Measurements from ENCODE around the gene NADK2. TPM values are rescaled to one million over a fixed set of nuclear protein-coding genes. Genes with fewer than 3 reads are reported as not detected.

Gene NADK2
- total and polyA plus RNA-seq, 2 donors (not counting 3 experiments of a cell fraction or from before 2014, with no cell fraction given) = 4.0 to 20.3 TPM

DNA sequence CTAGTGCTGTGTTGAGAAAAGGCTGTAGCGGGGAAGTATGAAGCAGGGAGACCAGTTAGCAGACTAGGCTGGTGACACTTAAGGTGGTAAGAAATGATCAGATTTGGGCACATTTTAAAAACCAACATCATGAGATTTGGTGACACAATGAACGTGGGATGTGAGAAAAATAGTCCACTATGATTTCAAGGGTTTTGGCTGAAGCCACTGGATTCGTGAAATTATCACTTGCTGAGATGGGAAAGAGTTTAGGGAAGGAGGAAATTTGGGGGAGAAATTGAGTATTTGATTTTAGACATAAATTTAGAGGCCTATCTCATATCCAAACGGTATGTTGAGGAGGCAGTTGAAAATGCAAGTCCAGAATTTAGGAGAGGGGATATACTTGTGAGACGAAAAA is 66.7 kb downstream of the NADK2 start:
- POLR2A ChIA-PET = no interaction called here
- dilution Hi-C loops (cut with MboI; ENCODE audit: extremely low pct_ligation_motif_present, low sequenced_read_pairs) = no loop called here
- FAIRE-seq = no peak
- Histone ChIP-seq H2AFZ (ENCODE audit: low read depth, low read length) (no peak overlapping the region), H3K27ac (ENCODE audit: insufficient read depth, low read depth, low read length) (no peak overlapping the region), H3K9ac (replicated peaks; ENCODE audit: extremely low read depth, insufficient read depth, low read length) (no peak overlapping the region), H3K9me1 (replicated peaks; ENCODE audit: control insufficient read depth, extremely low read depth, insufficient read depth, low read length) (no peaks in the 10 kb centered on the region), H3K9me3 (replicated peaks; ENCODE audit: control insufficient read depth, insufficient read depth, low read length) (no peaks in the 10 kb centered on the region), H3K27me3 (ENCODE audit: control insufficient read depth in 2 of 2, insufficient read depth in 2 of 2, low read length in 2 of 2) (no peaks in the 10 kb centered on the region), H3K36me3 (ENCODE audit: control insufficient read depth in 2 of 2, extremely low read depth in 1 of 2, insufficient read depth in 2 of 2, low read length in 2 of 2) (peaks cover 4 to 15% of the 10 kb centered on the region in 2 experiments), H4K20me1 (replicated peaks; ENCODE audit: control insufficient read depth, extremely low read depth, insufficient read depth, low read length) (no peaks in the 10 kb centered on the region), H3K79me2 (ENCODE audit: control insufficient read depth, insufficient read depth, low read length) (no peaks in the 10 kb centered on the region), H3K4me2 (ENCODE audit: insufficient read depth, low read length) (no peak overlapping the region), H3K4me1 (ENCODE audit: control insufficient read depth, extremely low read depth, insufficient read depth, low read length) (no peaks in the 10 kb centered on the region), H3K4me3 (replicated peaks in 1 of 3; ENCODE audit: insufficient read depth in 1 of 3, low read depth in 1 of 3, low read length in 3 of 3) (no peak overlapping the region)
- intact Hi-C loops (cut with micrococcal nuclease) = loop anchor here (10.0 kb wide), 1 partner anchor 220 kb away; no protein-coding TSS in a partner anchor
- CTCF ChIA-PET = no interaction called here
- TF ChIP-seq POLR2A (IDR thresholded peaks at IDR 0.05; ENCODE audit: low read depth, low read length) (no peak), EZH2 (IDR thresholded peaks at IDR 0.05; ENCODE audit: borderline replicate concordance, low read depth, low read length, severe bottlenecking) (no peak), FOS (IDR thresholded peaks at IDR 0.05; ENCODE audit: borderline replicate concordance, insufficient read depth, low read length) (no peak), GATA2 (IDR thresholded peaks at IDR 0.05; ENCODE audit: insufficient read depth, insufficient read length, low read depth, low read length) (no peak), JUN (IDR thresholded peaks at IDR 0.05; ENCODE audit: borderline replicate concordance, insufficient read depth, insufficient read length, low read depth) (no peak), MYC (IDR thresholded peaks at IDR 0.05; ENCODE audit: low read depth, low read length) (no peak), POLR2AphosphoS5 (IDR thresholded peaks at IDR 0.05; ENCODE audit: insufficient read depth, low read depth, low read length) (no peak)
- TF ChIP-seq, protein P1, sequence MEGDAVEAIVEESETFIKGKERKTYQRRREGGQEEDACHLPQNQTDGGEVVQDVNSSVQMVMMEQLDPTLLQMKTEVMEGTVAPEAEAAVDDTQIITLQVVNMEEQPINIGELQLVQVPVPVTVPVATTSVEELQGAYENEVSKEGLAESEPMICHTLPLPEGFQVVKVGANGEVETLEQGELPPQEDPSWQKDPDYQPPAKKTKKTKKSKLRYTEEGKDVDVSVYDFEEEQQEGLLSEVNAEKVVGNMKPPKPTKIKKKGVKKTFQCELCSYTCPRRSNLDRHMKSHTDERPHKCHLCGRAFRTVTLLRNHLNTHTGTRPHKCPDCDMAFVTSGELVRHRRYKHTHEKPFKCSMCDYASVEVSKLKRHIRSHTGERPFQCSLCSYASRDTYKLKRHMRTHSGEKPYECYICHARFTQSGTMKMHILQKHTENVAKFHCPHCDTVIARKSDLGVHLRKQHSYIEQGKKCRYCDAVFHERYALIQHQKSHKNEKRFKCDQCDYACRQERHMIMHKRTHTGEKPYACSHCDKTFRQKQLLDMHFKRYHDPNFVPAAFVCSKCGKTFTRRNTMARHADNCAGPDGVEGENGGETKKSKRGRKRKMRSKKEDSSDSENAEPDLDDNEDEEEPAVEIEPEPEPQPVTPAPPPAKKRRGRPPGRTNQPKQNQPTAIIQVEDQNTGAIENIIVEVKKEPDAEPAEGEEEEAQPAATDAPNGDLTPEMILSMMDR (IDR thresholded peaks at IDR 0.05; ENCODE audit: extremely low read depth in 1 of 2, insufficient read depth in 1 of 2, low read depth in 1 of 2, low read length in 2 of 2) = no peak
- TF ChIP-seq, protein P2, sequence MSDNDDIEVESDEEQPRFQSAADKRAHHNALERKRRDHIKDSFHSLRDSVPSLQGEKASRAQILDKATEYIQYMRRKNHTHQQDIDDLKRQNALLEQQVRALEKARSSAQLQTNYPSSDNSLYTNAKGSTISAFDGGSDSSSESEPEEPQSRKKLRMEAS (IDR thresholded peaks at IDR 0.05; ENCODE audit: insufficient read depth, insufficient read length) = no peak
- no TSS peak for BruUV-seq (replicated peaks)
- DNase-seq (ENCODE audit: low read depth, low spot score) = no peak

Measured in endothelial cell of umbilical vein (primary cell).